GM23338 (cell line): ENCODE results near the gene AGER. TPM values are rescaled to one million over a fixed set of nuclear protein-coding genes. Genes with fewer than 3 reads are reported as not detected.

Experiments
- ATAC-seq: fragments of 200-7000 bp; cut with Tn5 transposase; 3 replicates; pipeline ENCODE4 v1.9.1; 2020
- DNase-seq: peaks from one replicate; pipeline ENCODE4 v3.0.0-alpha.2; 2015; ENCODE audit warnings: low spot score
- H2AFZ ChIP-seq: fragments of 200-600 bp; sonication (generic); 2 replicates; pipeline ENCODE4 v1.8.0; 2016; ENCODE audit warnings: antibody characterized with exemption, mild to moderate bottlenecking, moderate library complexity
- H3F3A ChIP-seq: fragments of 200-600 bp; sonication (generic); replicated peaks from 2 replicates; pipeline ENCODE4 v1.8.0; 2017; ENCODE audit warnings: antibody characterized with exemption, mixed run types, low read depth
- H3K27ac ChIP-seq: fragments of 200-600 bp; sonication (generic); 2 replicates; pipeline ENCODE4 v1.6.1; 2016; ENCODE audit warnings: low read depth
- H3K27me3 ChIP-seq: fragments of 200-600 bp; sonication (generic); 2 replicates; pipeline ENCODE4 v1.8.0; 2016; ENCODE audit warnings: mild to moderate bottlenecking, mixed run types, moderate library complexity; ENCODE audit not compliant: insufficient read depth
- H3K36me3 ChIP-seq: fragments of 200-600 bp; sonication (generic); 2 replicates; pipeline ENCODE4 v1.8.0; 2016; ENCODE audit warnings: mild to moderate bottlenecking; ENCODE audit not compliant: insufficient read depth
- H3K4me1 ChIP-seq: fragments of 200-600 bp; sonication (generic); 2 replicates; pipeline ENCODE4 v1.8.0; 2016; ENCODE audit warnings: mild to moderate bottlenecking, moderate library complexity; ENCODE audit not compliant: insufficient read depth
- H3K4me2 ChIP-seq: fragments of 200-600 bp; sonication (generic); 2 replicates; pipeline ENCODE4 v1.7.1; 2017; ENCODE audit warnings: mixed run types
- H3K4me3 ChIP-seq: fragments of 200-600 bp; sonication (generic); 2 replicates; pipeline ENCODE4 v1.6.1; 2016; ENCODE audit warnings: mixed run types
- H3K79me2 ChIP-seq: fragments of 200-600 bp; sonication (generic); replicated peaks from 2 replicates; pipeline ENCODE4 v1.8.0; 2017; ENCODE audit warnings: mild to moderate bottlenecking; ENCODE audit not compliant: insufficient read depth
- H3K9me2 ChIP-seq: fragments of 200-600 bp; sonication (generic); 2 replicates; pipeline ENCODE4 v1.8.0; 2017; ENCODE audit not compliant: insufficient read depth
- H4K20me1 ChIP-seq: fragments of 200-600 bp; sonication (generic); replicated peaks from 2 replicates; pipeline ENCODE4 v1.8.0; 2017; ENCODE audit warnings: mild to moderate bottlenecking; ENCODE audit not compliant: insufficient read depth
- H3K27ac Mint-ChIP-seq: 2 replicates; pipeline ENCODE4 v1.8.0; 2020; ENCODE audit warnings: inconsistent platforms, mild to moderate bottlenecking, moderate library complexity, mixed read lengths
- H3K27me3 Mint-ChIP-seq: 3 replicates; pipeline ENCODE4 v1.8.0; 2022; ENCODE audit warnings: low read depth, mild to moderate bottlenecking, moderate library complexity, mixed read lengths, inconsistent platforms; ENCODE audit not compliant: insufficient read depth, poor library complexity
- H3K36me3 Mint-ChIP-seq: 3 replicates; pipeline ENCODE4 v1.8.0; 2021; ENCODE audit warnings: low read depth, mild to moderate bottlenecking, inconsistent platforms, moderate library complexity, mixed read lengths
- H3K4me1 Mint-ChIP-seq: 3 replicates; pipeline ENCODE4 v1.8.0; 2020; ENCODE audit warnings: mild to moderate bottlenecking, inconsistent platforms, mixed read lengths
- H3K4me3 Mint-ChIP-seq: 3 replicates; pipeline ENCODE4 v1.8.0; 2021; ENCODE audit warnings: moderate library complexity, mild to moderate bottlenecking, inconsistent platforms, mixed read lengths
- H3K9me3 Mint-ChIP-seq: 3 replicates; pipeline ENCODE4 v1.8.0; 2020; ENCODE audit warnings: moderate library complexity, mild to moderate bottlenecking, inconsistent platforms, mixed read lengths
- CREB1 ChIP-seq: fragments of 250-450 bp; sonication (Bioruptor Pico); IDR thresholded peaks from 2 replicates; pipeline ENCODE4 v1.5.0; 2020; ENCODE audit warnings: low read depth, mild to moderate bottlenecking, moderate library complexity
- EZH2 ChIP-seq: fragments of 200-600 bp; sonication (generic); IDR thresholded peaks from one replicate; pipeline ENCODE4 v1.8.0; 2017; ENCODE audit warnings: antibody characterized with exemption, mild to moderate bottlenecking, low read depth; ENCODE audit not compliant: unreplicated experiment
- EZH2phosphoT487 ChIP-seq: fragments of 200-600 bp; sonication (generic); IDR thresholded peaks from one replicate; pipeline ENCODE4 v1.8.1; 2018; ENCODE audit warnings: antibody characterized with exemption; ENCODE audit not compliant: unreplicated experiment
- JUNB ChIP-seq: IDR thresholded peaks from one replicate; pipeline ENCODE4 v1.6.1; 2016; ENCODE audit warnings: antibody characterized with exemption; ENCODE audit not compliant: unreplicated experiment
- NANOG ChIP-seq: IDR thresholded peaks from 2 replicates; pipeline ENCODE4 v1.6.1; 2016; ENCODE audit warnings: antibody characterized with exemption, borderline replicate concordance
- POLR2AphosphoS5 ChIP-seq: IDR thresholded peaks from 2 replicates; pipeline ENCODE4 v1.6.1; 2016; ENCODE audit warnings: antibody characterized with exemption, low read depth
- STAT1 ChIP-seq: IDR thresholded peaks from one replicate; pipeline ENCODE4 v1.6.1; 2016; ENCODE audit warnings: antibody characterized with exemption; ENCODE audit not compliant: unreplicated experiment
- ZNF114 ChIP-seq: fragments of 250-450 bp; sonication (Bioruptor Pico); IDR thresholded peaks from 2 replicates; pipeline ENCODE4 v1.5.0; 2020; ENCODE audit warnings: mild to moderate bottlenecking, moderate library complexity
- polyA plus RNA-seq: library from polyadenylated mRNA; unstranded; fragments of >200 nt; fragmentation: Nextera tagmentation; extraction: Ambion mirVana; gene quantifications from 2 replicates; pipeline ENCODE4 v1.2.1, GENCODE V29; 2016
- total RNA-seq: library from RNA; depleted of rRNA; stranded (reverse); fragments of >200 nt; shearing (Covaris generic); gene quantifications from 2 replicates; pipeline ENCODE4 v1.2.3, GENCODE V29; 2014
- TF ChIP-seq, protein P1 (sequence below): IDR thresholded peaks from one replicate; pipeline ENCODE4 v1.6.1; 2018; ENCODE audit warnings: antibody characterized with exemption; ENCODE audit not compliant: unreplicated experiment
- TF ChIP-seq, protein P2 (sequence below): IDR thresholded peaks from 2 replicates; pipeline ENCODE4 v1.6.1; 2016; ENCODE audit warnings: antibody characterized with exemption
- TF ChIP-seq, protein P3 (sequence below), 2 experiments: fragments of 200-600 bp in 1 of 2; sonication (generic) in 1 of 2; conservative IDR thresholded peaks; 2 replicates each; pipeline versions ENCODE4 v1.5.1 to v1.6.1; 2016 to 2017; ENCODE audit warnings: antibody characterized with exemption in 2 of 2, low read depth in 2 of 2, mild to moderate bottlenecking in 2 of 2, moderate library complexity in 1 of 2

AGER gene
- total and polyA plus RNA-seq, 2 experiments from 2014 or later: 2.3 to 3.4 TPM

DNA sequence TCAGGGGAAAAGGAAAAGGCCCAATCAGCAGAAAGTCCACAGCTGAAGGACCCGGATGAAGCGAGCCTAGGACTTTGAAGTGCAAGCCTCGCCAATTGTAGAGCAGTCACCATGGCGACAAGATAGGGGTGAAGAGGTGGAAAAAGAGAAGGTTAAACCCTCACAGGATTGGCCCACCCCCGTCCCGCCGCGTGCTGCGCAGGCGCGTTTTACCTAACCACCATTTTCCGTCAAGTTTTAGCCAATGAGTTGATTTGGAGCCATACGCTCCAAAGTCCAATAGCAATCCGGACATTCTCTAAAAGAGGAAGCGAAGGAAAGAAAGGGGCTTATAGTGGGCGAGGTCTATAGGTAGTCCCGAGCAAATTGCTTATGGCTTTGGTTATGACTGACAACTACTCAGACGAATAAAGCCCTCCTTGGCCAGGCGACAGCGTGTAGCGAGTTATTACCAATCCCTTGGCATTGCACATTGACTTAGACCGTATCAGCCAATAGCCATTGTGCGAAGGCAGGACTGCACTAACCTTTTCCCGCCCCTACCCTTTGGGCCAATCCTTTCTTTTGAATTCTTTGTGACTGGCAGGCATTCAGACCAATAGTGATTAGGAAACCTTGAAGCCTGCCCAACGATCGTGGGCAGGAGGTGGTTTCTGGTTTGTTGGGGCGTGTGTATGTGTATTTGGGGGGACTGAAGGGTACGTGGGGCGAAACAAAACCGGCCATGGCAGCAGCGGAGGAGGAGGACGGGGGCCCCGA is 6.1 kb downstream of the AGER start, which contains the start of gene RNF5:
Gene RNF5, plus strand, starts transcription at position 618 of the 759 bp plus-strand sequence. Its CDS starts 107 bp downstream, at position 725.
- H3K4me3 ChIP-seq: peak within 1 kb of the TSS; percentile 79
- H3K9me2 ChIP-seq: no peaks in the 10 kb centered on the region
- peak within 1 kb of the TSS; percentile 85 for H3K4me2 ChIP-seq
- Mint-ChIP-seq H3K36me3 (peaks cover 41% of the 10 kb centered on the region), H3K9me3 (no peaks in the 10 kb centered on the region), H3K27ac (peak within 1 kb of the TSS; percentile 91), H3K4me3 (peak within 1 kb of the TSS; percentile 79), H3K4me1 (peaks cover 48% of the 10 kb centered on the region), H3K27me3 (peaks cover 23% of the 10 kb centered on the region)
- no peaks in the 10 kb centered on the region for H3K27me3 ChIP-seq
- H2AFZ ChIP-seq: no peak within 1 kb of the TSS; the same call in 1 of the 2 replicates
- 0 out of 2 replicates have a peak, but pooled peaks cover 7% of the 10 kb centered on the region for H3F3A ChIP-seq
- H3K27ac ChIP-seq: peak within 1 kb of the TSS; percentile 93
- ATAC-seq (peak; percentile 73), DNase-seq (peak; percentile 100)
- peaks cover 22% of the 10 kb centered on the region for H3K4me1 ChIP-seq
- peaks cover 41% of the 10 kb centered on the region for H3K79me2 ChIP-seq
- TF ChIP-seq, protein P1, sequence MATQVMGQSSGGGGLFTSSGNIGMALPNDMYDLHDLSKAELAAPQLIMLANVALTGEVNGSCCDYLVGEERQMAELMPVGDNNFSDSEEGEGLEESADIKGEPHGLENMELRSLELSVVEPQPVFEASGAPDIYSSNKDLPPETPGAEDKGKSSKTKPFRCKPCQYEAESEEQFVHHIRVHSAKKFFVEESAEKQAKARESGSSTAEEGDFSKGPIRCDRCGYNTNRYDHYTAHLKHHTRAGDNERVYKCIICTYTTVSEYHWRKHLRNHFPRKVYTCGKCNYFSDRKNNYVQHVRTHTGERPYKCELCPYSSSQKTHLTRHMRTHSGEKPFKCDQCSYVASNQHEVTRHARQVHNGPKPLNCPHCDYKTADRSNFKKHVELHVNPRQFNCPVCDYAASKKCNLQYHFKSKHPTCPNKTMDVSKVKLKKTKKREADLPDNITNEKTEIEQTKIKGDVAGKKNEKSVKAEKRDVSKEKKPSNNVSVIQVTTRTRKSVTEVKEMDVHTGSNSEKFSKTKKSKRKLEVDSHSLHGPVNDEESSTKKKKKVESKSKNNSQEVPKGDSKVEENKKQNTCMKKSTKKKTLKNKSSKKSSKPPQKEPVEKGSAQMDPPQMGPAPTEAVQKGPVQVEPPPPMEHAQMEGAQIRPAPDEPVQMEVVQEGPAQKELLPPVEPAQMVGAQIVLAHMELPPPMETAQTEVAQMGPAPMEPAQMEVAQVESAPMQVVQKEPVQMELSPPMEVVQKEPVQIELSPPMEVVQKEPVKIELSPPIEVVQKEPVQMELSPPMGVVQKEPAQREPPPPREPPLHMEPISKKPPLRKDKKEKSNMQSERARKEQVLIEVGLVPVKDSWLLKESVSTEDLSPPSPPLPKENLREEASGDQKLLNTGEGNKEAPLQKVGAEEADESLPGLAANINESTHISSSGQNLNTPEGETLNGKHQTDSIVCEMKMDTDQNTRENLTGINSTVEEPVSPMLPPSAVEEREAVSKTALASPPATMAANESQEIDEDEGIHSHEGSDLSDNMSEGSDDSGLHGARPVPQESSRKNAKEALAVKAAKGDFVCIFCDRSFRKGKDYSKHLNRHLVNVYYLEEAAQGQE: no peak
- peak; percentile 80 for TF ChIP-seq CREB1 (CRISPR knock-in tag)
- H3K36me3 ChIP-seq: peaks cover 2% of the 10 kb centered on the region; the same call in 1 of the 2 replicates
- H4K20me1 ChIP-seq: peaks cover 4% of the 10 kb centered on the region; the same call in 1 of the 2 replicates

DNA sequence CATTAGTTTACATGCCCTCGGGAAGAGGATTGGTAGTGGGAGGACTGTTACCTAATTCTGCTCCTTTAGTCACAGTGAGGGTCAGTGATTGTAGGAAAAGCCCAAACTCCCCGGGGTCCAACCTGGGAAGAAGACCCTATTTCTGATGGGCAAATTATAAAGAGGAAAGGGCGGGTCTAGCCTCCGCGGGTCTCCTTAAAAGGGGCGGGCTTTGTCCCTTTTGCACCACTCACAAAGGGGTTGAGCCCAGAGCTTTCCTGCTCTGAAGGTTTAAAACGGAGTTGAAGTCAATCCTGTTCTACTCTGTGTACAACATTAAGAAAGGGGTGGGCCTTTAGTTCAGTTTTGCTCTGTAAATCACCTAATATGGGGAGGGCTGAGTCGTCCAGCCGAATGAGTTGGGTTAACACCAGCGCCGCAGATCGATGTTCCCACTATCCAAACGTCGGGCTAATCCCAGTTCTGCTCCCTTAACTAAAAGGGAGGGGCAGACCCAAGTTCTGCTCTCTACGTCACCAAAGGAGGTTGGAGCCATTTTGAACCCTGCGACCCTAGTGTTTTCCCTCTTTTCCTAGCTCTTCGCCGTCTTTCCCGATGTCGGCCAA is 6.8 kb downstream of the AGER start:
- Histone ChIP-seq H3K9me2 (no peaks in the 10 kb centered on the region), H3K4me1 (peaks cover 22% of the 10 kb centered on the region), H3K27ac (peak overlapping the region; percentile 93), H3K4me3 (peak overlapping the region; percentile 79), H3K4me2 (peak overlapping the region; percentile 84), H2AFZ (no peak overlapping the region), H4K20me1 (peaks cover 10% of the 10 kb centered on the region; the same call in 1 of the 2 replicates), H3F3A (0 out of 2 replicates have a peak, but pooled peaks cover 7% of the 10 kb centered on the region), H3K79me2 (peaks cover 48% of the 10 kb centered on the region), H3K36me3 (peaks cover 2% of the 10 kb centered on the region; the same call in 1 of the 2 replicates), H3K27me3 (no peaks in the 10 kb centered on the region)
- H3K27me3 Mint-ChIP-seq: peaks cover 19% of the 10 kb centered on the region
- peak overlapping the region; percentile 79 for H3K4me3 Mint-ChIP-seq
- ATAC-seq (peak; percentile 24), DNase-seq (peak; percentile 85)
- peaks cover 35% of the 10 kb centered on the region for H3K36me3 Mint-ChIP-seq
- peak overlapping the region; percentile 91 for H3K27ac Mint-ChIP-seq
- H3K9me3 Mint-ChIP-seq: no peaks in the 10 kb centered on the region
- peaks cover 51% of the 10 kb centered on the region for H3K4me1 Mint-ChIP-seq
- TF ChIP-seq JUNB: no peak
- peak; percentile 58 for TF ChIP-seq POLR2AphosphoS5
- TF ChIP-seq, protein P2, sequence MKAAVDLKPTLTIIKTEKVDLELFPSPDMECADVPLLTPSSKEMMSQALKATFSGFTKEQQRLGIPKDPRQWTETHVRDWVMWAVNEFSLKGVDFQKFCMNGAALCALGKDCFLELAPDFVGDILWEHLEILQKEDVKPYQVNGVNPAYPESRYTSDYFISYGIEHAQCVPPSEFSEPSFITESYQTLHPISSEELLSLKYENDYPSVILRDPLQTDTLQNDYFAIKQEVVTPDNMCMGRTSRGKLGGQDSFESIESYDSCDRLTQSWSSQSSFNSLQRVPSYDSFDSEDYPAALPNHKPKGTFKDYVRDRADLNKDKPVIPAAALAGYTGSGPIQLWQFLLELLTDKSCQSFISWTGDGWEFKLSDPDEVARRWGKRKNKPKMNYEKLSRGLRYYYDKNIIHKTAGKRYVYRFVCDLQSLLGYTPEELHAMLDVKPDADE: no peak
- TF ChIP-seq EZH2phosphoT487: no peak
- TF ChIP-seq STAT1: no peak
- TF ChIP-seq EZH2: no peak
- TF ChIP-seq, protein P1: no peak
- TF ChIP-seq, protein P3, sequence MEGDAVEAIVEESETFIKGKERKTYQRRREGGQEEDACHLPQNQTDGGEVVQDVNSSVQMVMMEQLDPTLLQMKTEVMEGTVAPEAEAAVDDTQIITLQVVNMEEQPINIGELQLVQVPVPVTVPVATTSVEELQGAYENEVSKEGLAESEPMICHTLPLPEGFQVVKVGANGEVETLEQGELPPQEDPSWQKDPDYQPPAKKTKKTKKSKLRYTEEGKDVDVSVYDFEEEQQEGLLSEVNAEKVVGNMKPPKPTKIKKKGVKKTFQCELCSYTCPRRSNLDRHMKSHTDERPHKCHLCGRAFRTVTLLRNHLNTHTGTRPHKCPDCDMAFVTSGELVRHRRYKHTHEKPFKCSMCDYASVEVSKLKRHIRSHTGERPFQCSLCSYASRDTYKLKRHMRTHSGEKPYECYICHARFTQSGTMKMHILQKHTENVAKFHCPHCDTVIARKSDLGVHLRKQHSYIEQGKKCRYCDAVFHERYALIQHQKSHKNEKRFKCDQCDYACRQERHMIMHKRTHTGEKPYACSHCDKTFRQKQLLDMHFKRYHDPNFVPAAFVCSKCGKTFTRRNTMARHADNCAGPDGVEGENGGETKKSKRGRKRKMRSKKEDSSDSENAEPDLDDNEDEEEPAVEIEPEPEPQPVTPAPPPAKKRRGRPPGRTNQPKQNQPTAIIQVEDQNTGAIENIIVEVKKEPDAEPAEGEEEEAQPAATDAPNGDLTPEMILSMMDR (conservative IDR thresholded peaks at IDR 0.05; ENCODE audit: low read depth in 2 of 2): no peak
- TF ChIP-seq ZNF114 (CRISPR knock-in tag): no peak
- TF ChIP-seq NANOG: no peak
- TF ChIP-seq CREB1 (CRISPR knock-in tag): peak; percentile 91
